ENCODE results near the gene FAM151B.
"Not testable (repeated sequence)": the region's sequence is repeated elsewhere in the genome, so short reads cannot be mapped to it uniquely, and the experiment has no call there.

The FAM151B gene

GRCh38 chr5:80502800-80503199 lies 14.9 kb downstream of the FAM151B start:
- no peak for DNase-seq (ENCODE audit: low read depth in 2 of 2, low spot score in 1 of 2)

- DNase-seq (ENCODE audit: low read depth in 2 of 2, low spot score in 1 of 2) = no peak
Measured at GRCh38 chr5:80503641-80504040, 15.7 kb downstream of the FAM151B start.

GRCh38 chr5:80504833-80505232 lies 16.9 kb downstream of the FAM151B start:
- no peak for DNase-seq (ENCODE audit: low read depth in 2 of 2, low spot score in 1 of 2)

GRCh38 chr5:80507663-80508062 lies 19.8 kb downstream of the FAM151B start:
- no peak for DNase-seq (ENCODE audit: low read depth in 2 of 2, low spot score in 1 of 2)

- no peak for DNase-seq (ENCODE audit: low read depth in 2 of 2, low spot score in 1 of 2)
Measured at GRCh38 chr5:80508844-80509243, 20.9 kb downstream of the FAM151B start.

- no peak for DNase-seq (ENCODE audit: low read depth in 2 of 2, low spot score in 1 of 2)
Measured at GRCh38 chr5:80509362-80509761, 21.5 kb downstream of the FAM151B start.

GRCh38 chr5:80516826-80517225 lies 28.9 kb downstream of the FAM151B start:
- no peak for DNase-seq (ENCODE audit: low read depth in 2 of 2, low spot score in 1 of 2)

GRCh38 chr5:80540691-80541090 lies 52.8 kb downstream of the FAM151B start:
- no peak for DNase-seq (ENCODE audit: low read depth in 2 of 2, low spot score in 1 of 2)

GRCh38 chr5:80541392-80541791 lies 53.5 kb downstream of the FAM151B start:
- DNase-seq (ENCODE audit: low read depth in 2 of 2, low spot score in 1 of 2) = no peak

- DNase-seq (ENCODE audit: low read depth in 2 of 2, low spot score in 1 of 2) = no peak
Measured at GRCh38 chr5:80554646-80555045, 66.7 kb downstream of the FAM151B start.

GRCh38 chr5:80555099-80555498 lies 67.2 kb downstream of the FAM151B start:
- no peak for DNase-seq (ENCODE audit: low read depth in 2 of 2, low spot score in 1 of 2)

- DNase-seq (ENCODE audit: low read depth in 2 of 2, low spot score in 1 of 2) = no peak
Measured at GRCh38 chr5:80559244-80559643, 71.3 kb downstream of the FAM151B start.

GRCh38 chr5:80565330-80565729 lies 77.4 kb downstream of the FAM151B start:
- DNase-seq (ENCODE audit: low read depth in 2 of 2, low spot score in 1 of 2) = no peak

GRCh38 chr5:80566711-80567259 lies 78.9 kb downstream of the FAM151B start:
- DNase-seq (ENCODE audit: low read depth in 2 of 2, low spot score in 1 of 2) = no peak

- DNase-seq (ENCODE audit: low read depth in 2 of 2, low spot score in 1 of 2) = no peak
Measured at GRCh38 chr5:80568251-80568650, 80.4 kb downstream of the FAM151B start.

GRCh38 chr5:80569086-80569960 lies 81.4 kb downstream of the FAM151B start:
- DNase-seq (ENCODE audit: low read depth in 2 of 2, low spot score in 1 of 2) = no peak

- no peak for DNase-seq (ENCODE audit: low read depth in 2 of 2, low spot score in 1 of 2)
Measured at GRCh38 chr5:80569961-80570786, 82.3 kb downstream of the FAM151B start, which contains the start of gene ANKRD34B. Gene ANKRD34B (minus strand): TSS chr5:80570280. CDS start chr5:80560019, 10,261 bp downstream.

GRCh38 chr5:80573062-80573461 lies 85.2 kb downstream of the FAM151B start:
- no peak for DNase-seq (ENCODE audit: low read depth in 2 of 2, low spot score in 1 of 2)

GRCh38 chr5:80576383-80576782 lies 88.5 kb downstream of the FAM151B start:
- no peak for DNase-seq (ENCODE audit: low read depth in 2 of 2, low spot score in 1 of 2)

- DNase-seq (ENCODE audit: low read depth in 2 of 2, low spot score in 1 of 2) = no peak
Measured at GRCh38 chr5:80577707-80578106, 89.8 kb downstream of the FAM151B start.

GRCh38 chr5:80579050-80579449 lies 91.2 kb downstream of the FAM151B start:
- DNase-seq (ENCODE audit: low read depth in 2 of 2, low spot score in 1 of 2) = no peak

- not testable (repeated sequence) for DNase-seq (ENCODE audit: low read depth in 2 of 2, low spot score in 1 of 2)
Measured at GRCh38 chr5:80580291-80580690, 92.4 kb downstream of the FAM151B start.

Measured in stimulated activated CD8-positive, alpha-beta memory T cell treated with anti-CD3 and anti-CD28 coated beads, Interleukin-4, amount 100 ng/mL, for 1 hour (primary cell).